T-helper 2 cell treated with Interferon-gamma antibody and Interleukin-4, amounts not matched to agents 100 ng/mL and 5 ng/mL, for 36 hours (primary cell): Measurements from ENCODE around the gene ATP6V1C2. TPM values are rescaled to one million over a fixed set of nuclear protein-coding genes. Genes with fewer than 3 reads are reported as not detected.
"Not testable (repeated sequence)": the region's sequence is repeated elsewhere in the genome, so short reads cannot be mapped to it uniquely, and the experiment has no call there.

Experiments used
- intact Hi-C: fragments of 100-400 bp; cut with micrococcal nuclease; formaldehyde crosslinking; loops from one replicate; pipeline ENCODE4 v1.15.1; 2023
- total RNA-seq: library from RNA; stranded (reverse); gene quantifications from 2 replicates; pipeline ENCODE4 v1.2.3, GENCODE V29; 2022

ATP6V1C2 gene
- total RNA-seq, 1 donor from 2014 or later = not detected

GRCh38 chr2:10765914-10766313, 44.5 kb downstream of the ATP6V1C2 start:
- intact Hi-C loops = no loop called here

GRCh38 chr2:10768063-10768507, 46.7 kb downstream of the ATP6V1C2 start:
- intact Hi-C loops = no loop called here

- intact Hi-C loops = no loop called here
Measured at GRCh38 chr2:10770956-10771750, 49.7 kb downstream of the ATP6V1C2 start.

DNA sequence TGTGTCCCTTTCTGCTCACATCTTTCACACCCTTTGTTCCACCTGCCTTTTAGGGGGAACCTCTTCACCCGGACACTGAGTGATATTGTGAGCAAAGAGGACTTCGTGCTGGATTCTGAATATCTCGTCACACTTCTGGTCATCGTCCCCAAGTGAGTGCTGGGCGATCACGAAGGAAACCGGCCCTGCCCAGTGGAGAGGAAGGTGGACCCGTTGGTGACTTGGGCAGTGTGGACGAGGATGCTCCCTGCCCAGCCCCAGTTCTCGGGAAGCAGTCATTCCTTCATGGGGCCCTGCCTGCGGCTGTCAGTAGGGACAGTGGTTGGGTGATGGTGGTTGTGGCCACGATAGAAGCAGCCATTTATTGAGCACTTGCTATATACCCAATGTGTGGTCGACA, 50.4 kb downstream of the ATP6V1C2 start:
- intact Hi-C loops = no loop called here

- intact Hi-C loops = no loop called here
Measured at GRCh38 chr2:10772201-10772867, 50.9 kb downstream of the ATP6V1C2 start.

GRCh38 chr2:10772868-10773215, 51.4 kb downstream of the ATP6V1C2 start:
- intact Hi-C loops = no loop called here

GRCh38 chr2:10773821-10774341, 52.5 kb downstream of the ATP6V1C2 start:
- intact Hi-C loops = no loop called here

- intact Hi-C loops = no loop called here
Measured at GRCh38 chr2:10774394-10774793, 53.0 kb downstream of the ATP6V1C2 start.

GRCh38 chr2:10775021-10775780, 53.8 kb downstream of the ATP6V1C2 start:
- intact Hi-C loops = no loop called here

DNA sequence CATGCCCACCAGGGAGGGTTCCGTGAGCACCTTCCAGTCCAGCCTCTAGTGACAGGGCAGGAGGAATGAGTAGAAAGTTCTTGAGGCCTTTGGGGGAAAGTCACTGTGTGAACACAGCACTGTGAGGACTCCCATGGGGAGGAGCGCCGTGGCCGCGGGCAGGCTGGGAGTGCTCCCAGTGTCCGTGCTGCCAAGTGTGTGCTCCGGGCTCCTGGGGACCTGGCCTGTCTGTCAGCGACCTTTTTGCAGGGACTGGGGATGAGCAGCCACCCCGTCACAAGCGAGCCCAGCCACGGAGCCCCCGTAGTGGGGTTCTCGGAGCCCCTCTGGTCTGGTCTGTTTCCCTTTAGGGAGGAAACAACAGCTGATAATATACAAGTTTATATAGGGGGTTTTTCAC, 54.4 kb downstream of the ATP6V1C2 start:
- intact Hi-C loops = no loop called here

DNA sequence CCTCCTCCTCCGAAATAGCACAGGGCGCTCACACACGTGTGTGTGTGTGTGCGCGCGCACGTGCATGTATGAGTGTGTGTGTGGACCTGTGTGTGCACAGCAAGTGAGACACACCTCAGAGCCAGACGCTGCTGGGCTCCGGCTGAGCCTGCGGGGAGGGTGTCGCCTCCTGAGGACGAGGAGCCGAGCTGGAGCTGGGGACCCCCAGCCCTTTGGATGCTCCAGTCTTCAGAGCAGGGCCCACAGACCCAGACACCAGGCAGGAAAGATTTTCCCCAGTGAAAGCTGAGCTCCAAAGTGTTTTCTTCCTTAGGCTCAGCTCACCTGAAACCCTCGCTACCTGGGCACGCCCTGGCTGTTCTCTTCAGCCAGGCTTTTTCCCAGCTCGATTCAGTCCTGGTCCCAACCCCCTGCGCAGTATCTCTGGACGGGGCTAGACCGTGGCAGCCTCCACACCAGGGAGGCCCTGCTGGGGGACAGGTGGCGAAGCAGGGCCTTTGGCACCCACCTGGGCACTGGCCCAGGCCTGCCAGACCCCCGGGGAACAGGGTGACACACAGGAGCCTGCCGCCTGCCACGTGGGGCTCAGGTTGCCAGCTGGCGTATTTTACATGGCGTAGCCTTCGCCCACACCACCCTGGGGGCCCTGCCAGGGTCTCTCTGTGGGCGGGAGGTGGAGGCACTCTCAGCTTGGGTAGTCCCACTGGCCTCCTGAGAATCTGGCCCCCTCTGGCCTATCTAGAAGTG, 55.0 kb downstream of the ATP6V1C2 start:
- intact Hi-C loops = no loop called here

GRCh38 chr2:10777111-10777841, 55.8 kb downstream of the ATP6V1C2 start:
- intact Hi-C loops = no loop called here

DNA sequence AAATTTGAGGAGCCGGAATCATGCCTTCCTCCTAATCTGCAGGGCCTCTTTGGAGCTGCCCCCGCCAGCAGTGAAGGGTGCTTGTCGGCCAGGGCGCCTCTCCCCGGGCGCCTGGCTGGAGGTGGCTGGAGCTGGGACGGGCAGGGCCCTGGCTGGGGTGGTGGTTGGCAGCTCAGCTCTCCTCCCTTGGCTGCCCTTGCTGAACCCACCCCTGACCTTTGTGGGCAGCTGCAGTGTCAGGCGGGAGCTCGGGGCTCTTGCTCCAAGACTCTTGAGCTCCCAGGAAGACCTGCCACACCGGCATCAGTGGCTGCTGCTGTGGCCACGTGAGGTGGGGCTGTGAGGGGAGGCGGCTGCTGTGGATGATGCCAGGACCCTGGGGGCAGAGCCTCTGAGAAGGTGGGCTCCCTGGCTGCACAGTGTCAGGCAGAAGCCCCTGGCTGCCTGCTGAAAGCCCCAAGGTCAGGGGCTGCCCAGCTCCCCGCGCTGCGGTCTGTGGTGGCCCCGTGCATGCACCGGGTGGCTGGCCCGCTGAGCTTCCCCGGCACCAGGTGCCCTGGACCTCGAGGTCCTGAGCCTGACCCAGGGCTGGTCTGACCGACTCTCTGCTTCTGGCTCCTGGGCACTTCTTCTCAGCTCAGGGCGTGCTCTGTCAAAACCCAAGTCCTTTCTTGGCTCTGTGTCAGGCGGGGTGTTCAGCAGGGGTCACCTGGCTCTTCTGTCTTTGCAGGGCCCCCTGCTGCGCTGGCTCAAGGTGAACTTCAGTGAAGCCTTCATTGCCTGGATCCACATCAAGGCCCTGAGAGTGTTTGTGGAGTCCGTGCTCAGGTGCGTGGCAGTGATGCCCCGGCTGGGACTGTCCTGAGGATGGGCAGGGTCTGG, 56.7 kb downstream of the ATP6V1C2 start:
- intact Hi-C loops = no loop called here

DNA sequence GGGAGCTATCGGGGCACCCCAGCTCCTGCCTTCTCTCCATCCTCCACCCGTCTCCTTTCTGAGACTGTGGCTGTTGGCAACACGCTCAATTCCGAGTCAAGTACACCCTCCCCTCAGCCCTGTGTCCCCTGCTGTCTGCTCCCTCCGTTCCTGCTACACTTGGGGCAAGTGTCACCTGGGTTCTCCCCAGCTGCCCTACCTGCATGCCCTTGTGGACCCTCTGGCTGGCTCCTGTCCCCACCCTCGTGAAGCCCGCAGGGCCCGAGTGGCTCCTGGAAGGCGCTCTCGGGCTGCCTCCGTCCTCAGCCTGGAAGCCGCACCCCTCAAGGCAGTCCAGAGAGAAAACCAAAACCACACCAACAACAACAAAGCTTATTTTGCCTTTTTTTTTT, 57.3 kb downstream of the ATP6V1C2 start:
- intact Hi-C loops = no loop called here

GRCh38 chr2:10779776-10780490, 58.5 kb downstream of the ATP6V1C2 start:
- intact Hi-C loops = no loop called here

DNA sequence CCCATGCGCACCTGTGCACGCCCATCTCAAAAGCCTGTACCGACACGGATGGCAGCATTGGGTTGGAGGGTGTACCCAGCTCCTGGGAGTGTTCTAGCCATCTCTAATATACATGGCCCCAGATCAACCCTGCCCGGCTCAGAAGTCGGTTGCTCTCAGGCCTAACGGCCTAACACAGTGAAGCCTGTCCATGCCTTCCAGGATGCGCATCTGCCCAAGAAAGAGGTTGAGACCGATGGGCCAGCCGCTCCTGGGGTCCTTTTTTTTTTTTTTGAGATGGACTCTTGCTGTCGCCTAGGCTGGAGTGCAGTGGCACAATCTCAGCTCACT, 59.0 kb downstream of the ATP6V1C2 start:
- intact Hi-C loops = no loop called here

DNA sequence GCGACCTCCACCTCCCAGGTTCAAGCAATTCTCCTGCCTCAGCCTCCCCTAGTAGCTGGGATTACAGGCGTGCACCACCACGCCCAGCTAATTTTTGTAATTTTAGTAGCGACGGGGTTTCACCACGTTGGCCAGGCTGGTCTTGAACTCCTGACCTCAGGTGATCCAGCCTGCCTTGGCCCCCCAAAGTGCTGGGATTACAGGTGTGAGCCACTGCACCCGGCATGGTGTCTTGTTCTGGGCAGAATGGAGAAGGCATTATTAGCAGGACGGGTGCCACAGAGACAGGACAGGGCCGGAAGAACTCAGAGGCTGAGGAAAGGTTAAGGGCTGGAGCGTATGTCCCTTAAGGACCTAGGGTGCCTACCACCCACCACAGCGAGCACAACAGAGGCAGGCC, 59.4 kb downstream of the ATP6V1C2 start:
- intact Hi-C loops = not testable (repeated sequence)

DNA sequence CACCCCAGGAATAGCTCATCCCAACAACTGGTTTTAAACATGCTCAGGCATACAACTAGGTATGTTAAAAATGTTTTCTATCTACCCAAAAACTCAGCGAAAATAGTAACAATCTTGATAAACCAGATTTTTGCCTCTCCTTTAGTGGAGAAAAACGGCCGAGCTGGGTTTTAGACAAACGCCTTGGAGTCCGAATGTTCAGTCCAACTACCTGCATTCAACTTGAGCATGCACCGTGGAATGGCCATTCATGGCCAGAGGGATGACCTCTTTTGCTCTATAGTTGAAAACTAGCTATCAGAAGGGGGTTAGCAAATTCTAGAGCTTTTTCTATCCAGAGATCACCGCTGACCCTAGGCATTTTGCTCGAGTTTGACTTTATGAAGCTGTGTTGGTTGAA, 60.3 kb downstream of the ATP6V1C2 start:
- intact Hi-C loops = no loop called here

- intact Hi-C loops = no loop called here
Measured at GRCh38 chr2:10783421-10783820, 62.0 kb downstream of the ATP6V1C2 start.
